ENCODE measurements around the gene TAGLN.

- TF ChIP-seq CREB1 (CRISPR knock-in tag; IDR thresholded peaks at IDR 0.05) (no peak), ETV6 (CRISPR knock-in tag; IDR thresholded peaks at IDR 0.05) (no peak), IRF2 (CRISPR knock-in tag; IDR thresholded peaks at IDR 0.05; ENCODE audit: borderline replicate concordance, low read depth) (no peak), ESRRA (CRISPR knock-in tag; IDR thresholded peaks at IDR 0.05; ENCODE audit: borderline replicate concordance) (no peak), E2F1 (CRISPR knock-in tag; IDR thresholded peaks at IDR 0.05) (no peak), ERG (CRISPR knock-in tag; IDR thresholded peaks at IDR 0.05) (no peak), USF1 (CRISPR knock-in tag; IDR thresholded peaks at IDR 0.05) (no peak), FOXJ3 (CRISPR knock-in tag; IDR thresholded peaks at IDR 0.05; ENCODE audit: borderline replicate concordance) (no peak), ZSCAN18 (CRISPR knock-in tag; IDR thresholded peaks at IDR 0.05) (no peak), NR3C1 (CRISPR knock-in tag; conservative IDR thresholded peaks at IDR 0.05; ENCODE audit: low read depth) (no peak), NFYB (CRISPR knock-in tag; conservative IDR thresholded peaks at IDR 0.05; ENCODE audit: low read depth) (no peak)
- TF ChIP-seq, protein P1, sequence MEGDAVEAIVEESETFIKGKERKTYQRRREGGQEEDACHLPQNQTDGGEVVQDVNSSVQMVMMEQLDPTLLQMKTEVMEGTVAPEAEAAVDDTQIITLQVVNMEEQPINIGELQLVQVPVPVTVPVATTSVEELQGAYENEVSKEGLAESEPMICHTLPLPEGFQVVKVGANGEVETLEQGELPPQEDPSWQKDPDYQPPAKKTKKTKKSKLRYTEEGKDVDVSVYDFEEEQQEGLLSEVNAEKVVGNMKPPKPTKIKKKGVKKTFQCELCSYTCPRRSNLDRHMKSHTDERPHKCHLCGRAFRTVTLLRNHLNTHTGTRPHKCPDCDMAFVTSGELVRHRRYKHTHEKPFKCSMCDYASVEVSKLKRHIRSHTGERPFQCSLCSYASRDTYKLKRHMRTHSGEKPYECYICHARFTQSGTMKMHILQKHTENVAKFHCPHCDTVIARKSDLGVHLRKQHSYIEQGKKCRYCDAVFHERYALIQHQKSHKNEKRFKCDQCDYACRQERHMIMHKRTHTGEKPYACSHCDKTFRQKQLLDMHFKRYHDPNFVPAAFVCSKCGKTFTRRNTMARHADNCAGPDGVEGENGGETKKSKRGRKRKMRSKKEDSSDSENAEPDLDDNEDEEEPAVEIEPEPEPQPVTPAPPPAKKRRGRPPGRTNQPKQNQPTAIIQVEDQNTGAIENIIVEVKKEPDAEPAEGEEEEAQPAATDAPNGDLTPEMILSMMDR (IDR thresholded peaks at IDR 0.05), result no peak
- TF ChIP-seq, protein P2, sequence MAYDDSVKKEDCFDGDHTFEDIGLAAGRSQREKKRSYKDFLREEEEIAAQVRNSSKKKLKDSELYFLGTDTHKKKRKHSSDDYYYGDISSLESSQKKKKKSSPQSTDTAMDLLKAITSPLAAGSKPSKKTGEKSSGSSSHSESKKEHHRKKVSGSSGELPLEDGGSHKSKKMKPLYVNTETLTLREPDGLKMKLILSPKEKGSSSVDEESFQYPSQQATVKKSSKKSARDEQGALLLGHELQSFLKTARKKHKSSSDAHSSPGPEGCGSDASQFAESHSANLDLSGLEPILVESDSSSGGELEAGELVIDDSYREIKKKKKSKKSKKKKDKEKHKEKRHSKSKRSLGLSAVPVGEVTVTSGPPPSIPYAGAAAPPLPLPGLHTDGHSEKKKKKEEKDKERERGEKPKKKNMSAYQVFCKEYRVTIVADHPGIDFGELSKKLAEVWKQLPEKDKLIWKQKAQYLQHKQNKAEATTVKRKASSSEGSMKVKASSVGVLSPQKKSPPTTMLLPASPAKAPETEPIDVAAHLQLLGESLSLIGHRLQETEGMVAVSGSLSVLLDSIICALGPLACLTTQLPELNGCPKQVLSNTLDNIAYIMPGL (CRISPR knock-in tag; IDR thresholded peaks at IDR 0.05), result no peak
Measured at GRCh38 chr11:117183724-117184349, 15.3 kb upstream of the TAGLN start.

Measured in WTC11 (cell line).